ENCODE measurements around the gene NPR3. TPM values are rescaled to one million over a fixed set of nuclear protein-coding genes. Genes with fewer than 3 reads are reported as not detected.

Gene NPR3
- total RNA-seq, 1 donor from 2014 or later: 14.7 TPM

- TF ChIP-seq POLR2AphosphoS5 (IDR thresholded peaks at IDR 0.05; ENCODE audit: insufficient read depth in 1 of 2, low read depth in 1 of 2) (no peak), POLR2A (IDR thresholded peaks at IDR 0.05) (no peak), CTCF (IDR thresholded peaks at IDR 0.05) (no peak)
- Histone ChIP-seq H3K4me1 (no peaks in the 10 kb centered on the region), H3K4me3 (no peak overlapping the region), H3K27ac (no peak overlapping the region), H3K9me3 (no peaks in the 10 kb centered on the region), H3K27me3 (no peaks in the 10 kb centered on the region), H3K36me3 (no peaks in the 10 kb centered on the region)
- no peak for DNase-seq (ENCODE audit: extremely low spot score in 2 of 2)
- intact Hi-C loops (cut with DNase I): no loop called here
Observed at GRCh38 chr5:32734827-32735378, 23.8 kb downstream of the NPR3 start.

- no peaks in the 10 kb centered on the region for H3K9me3 ChIP-seq
- H3K4me1 ChIP-seq: no peaks in the 10 kb centered on the region
- no peak overlapping the region for H3K27ac ChIP-seq
- H3K36me3 ChIP-seq: no peaks in the 10 kb centered on the region
- no peak overlapping the region for H3K4me3 ChIP-seq
- no peak for DNase-seq (ENCODE audit: extremely low spot score in 2 of 2)
- H3K27me3 ChIP-seq: no peaks in the 10 kb centered on the region
- no peak for TF ChIP-seq CTCF (IDR thresholded peaks at IDR 0.05)
- no peak for TF ChIP-seq POLR2AphosphoS5 (IDR thresholded peaks at IDR 0.05; ENCODE audit: insufficient read depth in 1 of 2, low read depth in 1 of 2)
- no peak for TF ChIP-seq POLR2A (IDR thresholded peaks at IDR 0.05)
- intact Hi-C loops (cut with DNase I): no loop called here
Observed at GRCh38 chr5:32735512-32735911, 24.4 kb downstream of the NPR3 start.

- Histone ChIP-seq H3K4me1 (no peaks in the 10 kb centered on the region), H3K36me3 (no peaks in the 10 kb centered on the region), H3K27ac (no peak overlapping the region), H3K4me3 (no peak overlapping the region), H3K9me3 (no peaks in the 10 kb centered on the region), H3K27me3 (no peaks in the 10 kb centered on the region)
- TF ChIP-seq POLR2AphosphoS5 (IDR thresholded peaks at IDR 0.05; ENCODE audit: insufficient read depth in 1 of 2, low read depth in 1 of 2) (no peak), POLR2A (IDR thresholded peaks at IDR 0.05) (no peak), CTCF (IDR thresholded peaks at IDR 0.05) (no peak)
- no peak for DNase-seq (ENCODE audit: extremely low spot score in 2 of 2)
- intact Hi-C loops (cut with DNase I): no loop called here
Observed at GRCh38 chr5:32736842-32737241, 25.7 kb downstream of the NPR3 start.

GRCh38 chr5:32740651-32741050 lies 29.5 kb downstream of the NPR3 start:
- intact Hi-C loops (cut with DNase I): no loop called here
- no peak overlapping the region for H3K4me3 ChIP-seq
- TF ChIP-seq POLR2A (IDR thresholded peaks at IDR 0.05) (no peak), POLR2AphosphoS5 (IDR thresholded peaks at IDR 0.05; ENCODE audit: insufficient read depth in 1 of 2, low read depth in 1 of 2) (no peak), CTCF (IDR thresholded peaks at IDR 0.05) (no peak)
- no peaks in the 10 kb centered on the region for H3K36me3 ChIP-seq
- no peaks in the 10 kb centered on the region for H3K27me3 ChIP-seq
- no peak for DNase-seq (ENCODE audit: extremely low spot score in 2 of 2)
- H3K27ac ChIP-seq: no peak overlapping the region
- H3K9me3 ChIP-seq: no peaks in the 10 kb centered on the region
- H3K4me1 ChIP-seq: no peaks in the 10 kb centered on the region

- no peaks in the 10 kb centered on the region for H3K9me3 ChIP-seq
- no peaks in the 10 kb centered on the region for H3K36me3 ChIP-seq
- H3K4me3 ChIP-seq: no peak overlapping the region
- no peak overlapping the region for H3K27ac ChIP-seq
- TF ChIP-seq CTCF (IDR thresholded peaks at IDR 0.05) (no peak), POLR2AphosphoS5 (IDR thresholded peaks at IDR 0.05; ENCODE audit: insufficient read depth in 1 of 2, low read depth in 1 of 2) (no peak), POLR2A (IDR thresholded peaks at IDR 0.05) (no peak)
- no peak for DNase-seq (ENCODE audit: extremely low spot score in 2 of 2)
- intact Hi-C loops (cut with DNase I): no loop called here
- H3K27me3 ChIP-seq: no peaks in the 10 kb centered on the region
- H3K4me1 ChIP-seq: no peaks in the 10 kb centered on the region
Observed at GRCh38 chr5:32745317-32745716, 34.2 kb downstream of the NPR3 start.
